Spleen (tissue), 11 donors: Measurements from ENCODE around the gene MAP1LC3B2. TPM values are rescaled to one million over a fixed set of nuclear protein-coding genes. Genes with fewer than 3 reads are reported as not detected.

ENCODE experiments used
- DNase-seq: peaks from one replicate; pipeline ENCODE4 v3.0.0-alpha.2; 2020
- H3K27ac ChIP-seq, 8 donors: fragments of 200-600 bp; sonication (generic) in 7 of 8; 1 replicate in 4 of 8; 2 replicates in 4 of 8; pipeline versions ENCODE4 v1.5.0 to v1.8.0; 2016 to 2021; ENCODE audit warnings: inconsistent platforms in 4 of 8, mild to moderate bottlenecking in 4 of 8, moderate library complexity in 1 of 8
- H3K27me3 ChIP-seq, 7 donors: fragments of 200-600 bp; sonication (generic) in 6 of 7; replicated peaks in 1 of 7; 1 replicate in 4 of 7; 2 replicates in 3 of 7; pipeline versions ENCODE4 v1.5.0 to v1.8.0; 2016 to 2021; ENCODE audit warnings: inconsistent platforms in 3 of 7, mild to moderate bottlenecking in 1 of 7
- H3K36me3 ChIP-seq, 6 donors: fragments of 200-600 bp; sonication (generic) in 5 of 6; 1 replicate in 4 of 6; 2 replicates in 2 of 6; pipeline versions ENCODE4 v1.5.0 to v1.8.0; 2016 to 2021; ENCODE audit warnings: inconsistent platforms in 2 of 6
- H3K4me1 ChIP-seq, 6 donors: fragments of 200-600 bp; sonication (generic) in 5 of 6; 1 replicate in 3 of 6; 2 replicates in 3 of 6; pipeline versions ENCODE4 v1.5.0 to v1.8.0; 2016 to 2021; ENCODE audit warnings: inconsistent platforms in 3 of 6
- H3K4me3 ChIP-seq, 8 donors: fragments of 200-600 bp; sonication (generic) in 7 of 8; 1 replicate in 4 of 8; 2 replicates in 4 of 8; pipeline versions ENCODE4 v1.5.0 to v1.8.0; 2016 to 2021; ENCODE audit warnings: inconsistent platforms in 4 of 8, mild to moderate bottlenecking in 4 of 8, moderate library complexity in 2 of 8
- H3K9me3 ChIP-seq, 8 donors: fragments of 200-600 bp; sonication (generic) in 7 of 8; 1 replicate in 4 of 8; 2 replicates in 4 of 8; pipeline versions ENCODE4 v1.5.0 to v1.8.0; 2016 to 2021; ENCODE audit warnings: inconsistent platforms in 4 of 8
- POLR2A ChIP-seq, 3 donors: fragments of 450-650 bp; IDR thresholded peaks; one replicate each; pipeline ENCODE4 v1.5.1; 2017; ENCODE audit warnings: antibody characterized with exemption in 3 of 3, mild to moderate bottlenecking in 1 of 3
- POLR2AphosphoS5 ChIP-seq, 3 donors: sonication (generic); formaldehyde crosslinking; IDR thresholded peaks; one replicate each; pipeline ENCODE4 v1.5.1; 2017; ENCODE audit warnings: antibody characterized with exemption in 3 of 3
- WGBS, 5 donors: extraction: QIAGEN DNeasy Blood & Tissue Kit in 3 of 5; methylation state at CpG; one replicate each; pipeline versions ENCODE4 v1.1.5 to v1.1.7; 2013 to 2018; 5-methylcytosine and 5-hydroxymethylcytosine counted together
- intact Hi-C: fragments of 100-400 bp; cut with DNase I; formaldehyde crosslinking; loops from one replicate; pipeline ENCODE4 v1.15.0; 2023; ENCODE audit warnings: low total_unique reads
- polyA plus RNA-seq, 3 donors: library from polyadenylated mRNA; stranded (reverse); fragments of 200-250 nt; gene quantifications; one replicate each; pipeline ENCODE4 v1.2.1, GENCODE V29; 2013
- total RNA-seq, 7 donors: library from RNA; depleted of rRNA in 3 of 7; stranded (reverse); fragments of >200 nt in 3 of 7; fragmentation: NEBNext Ultra II Directional in 4 of 7; extraction: Animal tissue kit (Norgen Biotek cat#: 25700) in 4 of 7; gene quantifications; one replicate each; pipeline versions ENCODE4 v1.1.0 to v1.2.1, GENCODE V29; 2016 to 2021
- TF ChIP-seq, protein P1 (sequence below), 11 experiments: fragments of 200-600 bp in 7 of 11; fragments of 450-650 bp in 4 of 11; sonication (generic) in 4 of 11; IDR thresholded peaks in 8 of 11; conservative IDR thresholded peaks in 3 of 11; 1 replicate in 7 of 11; 2 replicates in 4 of 11; pipeline versions ENCODE4 v1.4.0 to v1.8.0; 2016 to 2021; ENCODE audit warnings: antibody characterized with exemption in 11 of 11, inconsistent platforms in 4 of 11, mild to moderate bottlenecking in 1 of 11
- donor health status: healthy with polysubstance abuse.
- donor health status: DM: no; HTN: no; CAD: no; lungs with moderate emphysema.
- donor health status: DM: no; HTN: no; CAD: no.
- donor health status: Bipolar disorder and iron deficiency.
- donor health status: healthy.
- donor health status: DM: no; HTN: no; CAD: no.
- donor health status: DM: yes; HTN: yes; CAD: no.

MAP1LC3B2 gene
- total and polyA plus RNA-seq, 10 donors: 0.86 to 3.0 (median 1.7) TPM

DNA sequence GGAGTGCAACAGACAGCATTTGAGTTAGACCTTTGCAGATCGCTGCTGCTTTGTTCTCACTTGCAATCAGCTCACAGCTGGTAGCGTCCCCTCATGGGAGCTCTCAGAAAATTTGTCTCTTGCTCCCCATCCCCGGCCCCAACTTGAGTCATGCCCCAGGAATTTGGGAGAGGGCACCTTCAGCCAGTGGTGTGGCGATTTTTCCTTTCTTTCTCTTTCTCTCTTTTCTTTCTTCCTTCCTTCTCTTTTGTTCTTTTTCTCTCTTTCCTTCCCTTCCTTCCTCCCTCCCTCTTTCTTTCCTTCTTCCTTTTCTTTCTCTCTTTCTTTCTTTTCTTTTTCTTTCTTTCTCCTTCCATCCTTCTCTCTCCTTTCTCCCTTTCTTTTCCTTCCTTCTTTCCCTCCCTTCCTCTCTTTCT lies 34.2 kb upstream of the MAP1LC3B2 start:
- WGBS, 5 donors: 72 to 86% (median 83%) methylated on average over 4 of the region's 4 CpGs
- H3K9me3 ChIP-seq: no peaks in the 10 kb centered on the region
- peaks cover 0 to 7% (median 0%) of the 10 kb centered on the region in 7 donors for H3K27me3 ChIP-seq
- H3K27ac ChIP-seq: no peak overlapping the region
- H3K4me1 ChIP-seq: peaks cover 0 to 9% (median 0%) of the 10 kb centered on the region in 6 donors
- DNase-seq: no peak
- intact Hi-C loops: no loop called here
- no peaks in the 10 kb centered on the region for H3K36me3 ChIP-seq
- no peak overlapping the region for H3K4me3 ChIP-seq
- no peak for TF ChIP-seq POLR2AphosphoS5 (IDR thresholded peaks at IDR 0.05)
- TF ChIP-seq POLR2A (IDR thresholded peaks at IDR 0.05): no peak
- TF ChIP-seq, protein P1, sequence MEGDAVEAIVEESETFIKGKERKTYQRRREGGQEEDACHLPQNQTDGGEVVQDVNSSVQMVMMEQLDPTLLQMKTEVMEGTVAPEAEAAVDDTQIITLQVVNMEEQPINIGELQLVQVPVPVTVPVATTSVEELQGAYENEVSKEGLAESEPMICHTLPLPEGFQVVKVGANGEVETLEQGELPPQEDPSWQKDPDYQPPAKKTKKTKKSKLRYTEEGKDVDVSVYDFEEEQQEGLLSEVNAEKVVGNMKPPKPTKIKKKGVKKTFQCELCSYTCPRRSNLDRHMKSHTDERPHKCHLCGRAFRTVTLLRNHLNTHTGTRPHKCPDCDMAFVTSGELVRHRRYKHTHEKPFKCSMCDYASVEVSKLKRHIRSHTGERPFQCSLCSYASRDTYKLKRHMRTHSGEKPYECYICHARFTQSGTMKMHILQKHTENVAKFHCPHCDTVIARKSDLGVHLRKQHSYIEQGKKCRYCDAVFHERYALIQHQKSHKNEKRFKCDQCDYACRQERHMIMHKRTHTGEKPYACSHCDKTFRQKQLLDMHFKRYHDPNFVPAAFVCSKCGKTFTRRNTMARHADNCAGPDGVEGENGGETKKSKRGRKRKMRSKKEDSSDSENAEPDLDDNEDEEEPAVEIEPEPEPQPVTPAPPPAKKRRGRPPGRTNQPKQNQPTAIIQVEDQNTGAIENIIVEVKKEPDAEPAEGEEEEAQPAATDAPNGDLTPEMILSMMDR (IDR thresholded peaks at IDR 0.05 in 8 of 11, conservative IDR thresholded peaks at IDR 0.05 in 3 of 11): no peak

DNA sequence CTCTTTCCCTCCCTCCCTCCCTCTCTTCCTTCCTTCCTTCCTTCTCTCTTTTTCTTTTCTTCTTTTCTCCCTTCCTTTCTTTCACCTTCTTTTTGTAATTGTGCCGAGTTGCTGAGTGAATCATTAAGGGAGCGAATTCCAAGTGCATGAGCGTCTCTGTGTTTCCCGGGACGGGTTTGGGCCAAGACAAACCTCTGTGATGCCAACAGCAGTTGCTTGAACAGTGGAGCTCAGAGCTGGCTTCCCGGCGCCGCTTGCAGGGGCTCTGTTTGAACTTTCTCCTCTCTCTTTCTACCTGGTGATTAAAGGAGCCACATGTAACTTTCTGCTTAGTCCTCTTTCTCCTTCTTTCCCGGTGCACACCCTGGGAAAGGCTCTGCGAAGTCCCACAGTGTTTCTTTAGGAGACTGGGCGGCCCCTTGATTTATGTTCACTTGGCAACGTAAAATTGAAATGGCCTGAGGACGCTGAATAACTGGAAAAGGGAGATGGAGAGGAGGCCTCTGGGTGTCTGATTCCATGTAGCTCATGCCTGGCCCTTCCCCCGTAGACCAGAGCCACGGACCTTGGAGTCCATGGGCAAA lies 33.7 kb upstream of the MAP1LC3B2 start:
- Histone ChIP-seq H3K27ac (no peak overlapping the region), H3K4me1 (peaks cover 0 to 9% (median 0%) of the 10 kb centered on the region in 6 donors), H3K36me3 (no peaks in the 10 kb centered on the region), H3K4me3 (no peak overlapping the region), H3K9me3 (no peaks in the 10 kb centered on the region), H3K27me3 (peaks cover 0 to 7% (median 0%) of the 10 kb centered on the region in 7 donors)
- TF ChIP-seq POLR2AphosphoS5 (IDR thresholded peaks at IDR 0.05) (no peak), POLR2A (IDR thresholded peaks at IDR 0.05) (no peak)
- TF ChIP-seq, protein P1 (IDR thresholded peaks at IDR 0.05 in 8 of 11, conservative IDR thresholded peaks at IDR 0.05 in 3 of 11): no peak
- WGBS, 5 donors: 66 to 82% (median 78%) methylated on average over 15 of the region's 15 CpGs
- intact Hi-C loops: no loop called here
- no peak for DNase-seq

DNA sequence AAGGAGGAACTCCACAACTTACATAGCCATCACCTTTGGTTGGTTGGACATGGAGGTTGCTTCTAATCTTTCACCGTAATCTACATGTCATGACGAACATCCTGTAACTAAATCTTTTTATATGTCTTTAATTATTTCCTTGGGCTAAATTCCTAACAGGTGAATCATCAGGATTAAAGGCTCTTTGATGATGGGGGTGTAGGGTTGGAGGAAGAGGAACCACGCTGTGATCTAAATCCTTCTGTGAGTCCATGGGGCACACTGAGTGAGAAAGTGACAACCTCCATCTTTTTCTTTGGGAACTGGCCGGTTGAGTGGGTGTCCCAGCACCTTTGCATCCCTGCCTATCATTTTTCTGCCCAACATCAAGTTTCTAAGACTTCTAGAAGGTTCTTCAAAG lies 31.1 kb upstream of the MAP1LC3B2 start:
- no peak for TF ChIP-seq POLR2A (IDR thresholded peaks at IDR 0.05)
- TF ChIP-seq POLR2AphosphoS5 (IDR thresholded peaks at IDR 0.05): no peak
- TF ChIP-seq, protein P1 (IDR thresholded peaks at IDR 0.05 in 8 of 11, conservative IDR thresholded peaks at IDR 0.05 in 3 of 11): no peak
- intact Hi-C loops: no loop called here
- Histone ChIP-seq H3K9me3 (no peaks in the 10 kb centered on the region), H3K27me3 (peaks cover 0 to 7% (median 0%) of the 10 kb centered on the region in 7 donors), H3K4me1 (peaks cover 0 to 7% (median 6%) of the 10 kb centered on the region in 6 donors), H3K27ac (no peak overlapping the region), H3K36me3 (no peaks in the 10 kb centered on the region), H3K4me3 (no peak overlapping the region)
- DNase-seq: no peak
- 85 to 95% (median 89%) methylated on average over 4 of the region's 4 CpGs for WGBS, 5 donors

DNA sequence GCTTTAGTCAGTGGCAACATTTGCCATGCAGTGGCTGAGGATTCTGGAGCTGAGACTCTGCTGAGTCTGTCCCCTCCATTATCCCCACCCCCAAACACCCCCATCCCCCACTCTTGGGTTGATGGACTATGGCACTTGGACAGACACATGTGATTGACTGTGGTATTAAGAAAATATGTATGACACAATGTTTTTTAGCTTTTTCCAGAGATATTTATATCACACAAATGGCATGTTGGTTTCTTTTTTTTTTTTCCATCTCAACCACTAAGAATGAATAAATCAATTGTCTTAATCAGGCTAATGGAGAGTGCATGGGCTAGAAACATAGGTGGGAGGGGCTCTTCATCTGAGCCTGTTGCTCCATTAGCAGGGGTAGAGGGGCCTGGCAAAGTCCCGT lies 30.7 kb upstream of the MAP1LC3B2 start:
- intact Hi-C loops: no loop called here
- WGBS, 5 donors: 85 to 92% (median 89%) methylated on average over 1 of the region's 1 CpG
- H3K27ac ChIP-seq: no peak overlapping the region

More for the DNA sequence above, 30.7 kb upstream of the MAP1LC3B2 start:
- DNase-seq: no peak
- H3K4me3 ChIP-seq: no peak overlapping the region
- H3K4me1 ChIP-seq: peaks cover 0 to 11% (median 10%) of the 10 kb centered on the region in 6 donors
- TF ChIP-seq, protein P1 (IDR thresholded peaks at IDR 0.05 in 8 of 11, conservative IDR thresholded peaks at IDR 0.05 in 3 of 11): no peak
- no peak for TF ChIP-seq POLR2A (IDR thresholded peaks at IDR 0.05)
- no peak for TF ChIP-seq POLR2AphosphoS5 (IDR thresholded peaks at IDR 0.05)
- H3K9me3 ChIP-seq: no peaks in the 10 kb centered on the region
- peaks cover 0 to 7% (median 0%) of the 10 kb centered on the region in 7 donors for H3K27me3 ChIP-seq
- H3K36me3 ChIP-seq: no peaks in the 10 kb centered on the region
